WTC11 (cell line): ENCODE data around the gene DMXL2. TPM values are rescaled to one million over a fixed set of nuclear protein-coding genes. Genes with fewer than 3 reads are reported as not detected.

ENCODE experiments used
- ATAC-seq: fragments of 200-7000 bp; cut with Tn5 transposase; 2 replicates; pipeline ENCODE4 v1.10.0; 2021; ENCODE audit warnings: mild to moderate bottlenecking, moderate library complexity
- CTCF ChIA-PET: fragments of 300-600 bp; sonication (Branson Sonifier 250); formaldehyde crosslinking; loops from one replicate; lab custom pipeline; 2021; ENCODE audit warnings: antibody characterized with exemption; lab: Charles Lee
- POLR2A ChIA-PET: fragments of 350-600 bp; sonication (Branson Sonifier 250); formaldehyde crosslinking; loops from one replicate; lab custom pipeline; 2021; ENCODE audit warnings: antibody characterized with exemption; lab: Charles Lee
- DNase-seq: peaks from one replicate; pipeline ENCODE4 v3.0.0; 2021; ENCODE audit warnings: low spot score
- H3K27ac Mint-ChIP-seq: 2 replicates; pipeline ENCODE4 v1.8.0; 2021; ENCODE audit warnings: mixed read lengths
- H3K27me3 Mint-ChIP-seq: 2 replicates; pipeline ENCODE4 v1.8.0; 2021; ENCODE audit warnings: low read depth, mild to moderate bottlenecking, moderate library complexity, mixed read lengths
- H3K36me3 Mint-ChIP-seq: 2 replicates; pipeline ENCODE4 v1.8.0; 2021; ENCODE audit warnings: mixed read lengths
- H3K4me1 Mint-ChIP-seq: 2 replicates; pipeline ENCODE4 v1.8.0; 2022; ENCODE audit warnings: mixed read lengths
- H3K4me3 Mint-ChIP-seq: 2 replicates; pipeline ENCODE4 v1.8.0; 2021; ENCODE audit warnings: mild to moderate bottlenecking, moderate library complexity, mixed read lengths
- H3K9me3 Mint-ChIP-seq: 2 replicates; pipeline ENCODE4 v1.8.0; 2021; ENCODE audit warnings: mixed read lengths
- CBFB ChIP-seq: sonication (generic); formaldehyde crosslinking; IDR thresholded peaks from 2 replicates; pipeline ENCODE4 v1.8.1; 2022; ENCODE audit warnings: mild to moderate bottlenecking, low read depth, missing genetic modification reagents
- CREM ChIP-seq: sonication (generic); formaldehyde crosslinking; IDR thresholded peaks from 2 replicates; pipeline ENCODE4 v1.8.1; 2022; ENCODE audit warnings: mild to moderate bottlenecking, missing genetic modification reagents, moderate library complexity
- ELF4 ChIP-seq: sonication (generic); formaldehyde crosslinking; IDR thresholded peaks from 2 replicates; pipeline ENCODE4 v1.8.1; 2022; ENCODE audit warnings: low read depth, mild to moderate bottlenecking, moderate library complexity, missing genetic modification reagents
- ERG ChIP-seq: fragments of 250-450 bp; sonication (Bioruptor Pico); IDR thresholded peaks from 2 replicates; pipeline ENCODE4 v1.8.0; 2021; ENCODE audit warnings: mild to moderate bottlenecking
- ETV6 ChIP-seq: sonication (generic); formaldehyde crosslinking; IDR thresholded peaks from 2 replicates; pipeline ENCODE4 v1.8.1; 2022; ENCODE audit warnings: mild to moderate bottlenecking, missing genetic modification reagents
- FOXP1 ChIP-seq: sonication (generic); formaldehyde crosslinking; IDR thresholded peaks from 2 replicates; pipeline ENCODE4 v1.8.0; 2022; ENCODE audit warnings: missing genetic modification reagents, mild to moderate bottlenecking, moderate library complexity, borderline replicate concordance
- GRHL2 ChIP-seq: fragments of 250-450 bp; sonication (Bioruptor Pico); IDR thresholded peaks from 2 replicates; pipeline ENCODE4 v1.8.0; 2022; ENCODE audit warnings: mild to moderate bottlenecking, moderate library complexity; ENCODE audit not compliant: insufficient replicate concordance, severe bottlenecking
- GTF2I ChIP-seq: fragments of 250-450 bp; sonication (Bioruptor Pico); conservative IDR thresholded peaks from 2 replicates; pipeline ENCODE4 v1.4.0; 2021; ENCODE audit warnings: mild to moderate bottlenecking
- IRF2 ChIP-seq: sonication (generic); formaldehyde crosslinking; IDR thresholded peaks from 2 replicates; pipeline ENCODE4 v1.8.0; 2022; ENCODE audit warnings: low read depth, missing genetic modification reagents, borderline replicate concordance
- KAT7 ChIP-seq: sonication (generic); formaldehyde crosslinking; IDR thresholded peaks from 2 replicates; pipeline ENCODE4 v1.8.1; 2023; ENCODE audit warnings: missing genetic modification reagents, mild to moderate bottlenecking, borderline replicate concordance
- MAX ChIP-seq: sonication (generic); formaldehyde crosslinking; IDR thresholded peaks from 2 replicates; pipeline ENCODE4 v1.8.0; 2022; ENCODE audit warnings: mild to moderate bottlenecking, missing genetic modification reagents
- MXD4 ChIP-seq: fragments of 250-450 bp; sonication (Bioruptor Pico); IDR thresholded peaks from 2 replicates; pipeline ENCODE4 v1.8.0; 2021; ENCODE audit warnings: mild to moderate bottlenecking, moderate library complexity, borderline replicate concordance
- OVOL2 ChIP-seq: fragments of 250-450 bp; sonication (Bioruptor Pico); IDR thresholded peaks from 2 replicates; pipeline ENCODE4 v1.9.0; 2021; ENCODE audit warnings: mild to moderate bottlenecking, borderline replicate concordance
- PREB ChIP-seq: sonication (generic); formaldehyde crosslinking; IDR thresholded peaks from 2 replicates; pipeline ENCODE4 v1.8.1; 2022; ENCODE audit warnings: mild to moderate bottlenecking, missing genetic modification reagents, moderate library complexity, borderline replicate concordance
- SMAD3 ChIP-seq: sonication (generic); formaldehyde crosslinking; IDR thresholded peaks from 2 replicates; pipeline ENCODE4 v1.8.0; 2022; ENCODE audit warnings: missing genetic modification reagents, mild to moderate bottlenecking, borderline replicate concordance
- TCF7 ChIP-seq: sonication (generic); formaldehyde crosslinking; IDR thresholded peaks from 2 replicates; pipeline ENCODE4 v1.8.0; 2022; ENCODE audit warnings: mild to moderate bottlenecking, low read depth, missing genetic modification reagents, moderate library complexity
- TEAD1 ChIP-seq: sonication (generic); formaldehyde crosslinking; IDR thresholded peaks from 2 replicates; pipeline ENCODE4 v1.8.0; 2022; ENCODE audit warnings: mild to moderate bottlenecking, missing genetic modification reagents
- TP53 ChIP-seq: sonication (generic); formaldehyde crosslinking; IDR thresholded peaks from 2 replicates; pipeline ENCODE4 v1.8.1; 2023; ENCODE audit warnings: mild to moderate bottlenecking, missing genetic modification reagents
- USF2 ChIP-seq: sonication (generic); formaldehyde crosslinking; IDR thresholded peaks from 2 replicates; pipeline ENCODE4 v1.8.1; 2023; ENCODE audit warnings: mild to moderate bottlenecking, missing genetic modification reagents, moderate library complexity
- ZNF138 ChIP-seq: sonication (generic); formaldehyde crosslinking; conservative IDR thresholded peaks from 2 replicates; pipeline ENCODE4 v1.8.1; 2022; ENCODE audit warnings: mild to moderate bottlenecking, moderate library complexity, missing genetic modification reagents
- ZNF219 ChIP-seq: sonication (generic); formaldehyde crosslinking; IDR thresholded peaks from 2 replicates; pipeline ENCODE4 v1.8.0; 2023; ENCODE audit warnings: missing genetic modification reagents, mild to moderate bottlenecking, borderline replicate concordance
- ZNF232 ChIP-seq: sonication (generic); formaldehyde crosslinking; IDR thresholded peaks from 2 replicates; pipeline ENCODE4 v1.8.0; 2022; ENCODE audit warnings: mild to moderate bottlenecking, missing genetic modification reagents
- ZNF317 ChIP-seq: sonication (generic); formaldehyde crosslinking; IDR thresholded peaks from 2 replicates; pipeline ENCODE4 v1.8.1; 2023; ENCODE audit warnings: low read depth, mild to moderate bottlenecking, moderate library complexity, missing genetic modification reagents, borderline replicate concordance
- ZNF396 ChIP-seq: fragments of 250-450 bp; sonication (Bioruptor Pico); IDR thresholded peaks from 2 replicates; pipeline ENCODE4 v1.8.0; 2021; ENCODE audit warnings: mild to moderate bottlenecking, moderate library complexity, borderline replicate concordance
- ZSCAN18 ChIP-seq: fragments of 250-450 bp; sonication (Bioruptor Pico); IDR thresholded peaks from 2 replicates; pipeline ENCODE4 v2.1.2; 2022; ENCODE audit warnings: mild to moderate bottlenecking, moderate library complexity
- total RNA-seq: library from RNA; stranded (reverse); gene quantifications from 3 replicates; pipeline ENCODE4 v1.2.3, GENCODE V29; 2021

Gene DMXL2
- total RNA-seq, 1 experiment from 2014 or later, result 10.4 TPM

GRCh38 chr15:51588966-51589365, 33.6 kb downstream of the DMXL2 start (continued):
- TF ChIP-seq IRF2 (CRISPR knock-in tag) (no peak), ZNF219 (CRISPR knock-in tag) (no peak)
- TF ChIP-seq, all 79 proteins: peak for 0

- no peak for DNase-seq
- H3K27me3 Mint-ChIP-seq, result peaks cover 13% of the 10 kb centered on the region; the same call in 1 of the 2 replicates
- no peak overlapping the region for H3K27ac Mint-ChIP-seq
- ChIA-PET POLR2A (no interaction called here), CTCF (no interaction called here)
- ATAC-seq, result no peak
- H3K4me1 Mint-ChIP-seq, result no peaks in the 10 kb centered on the region
- no peak for TF ChIP-seq OVOL2 (CRISPR knock-in tag)
- TF ChIP-seq USF2 (CRISPR knock-in tag), result no peak
- no peak for TF ChIP-seq ZNF317 (CRISPR knock-in tag)
- no peak for TF ChIP-seq MAX (CRISPR knock-in tag)
- no peak for TF ChIP-seq KAT7 (CRISPR knock-in tag)
- no peak for TF ChIP-seq CREM (CRISPR knock-in tag)
- TF ChIP-seq TP53 (CRISPR knock-in tag), result no peak
- TF ChIP-seq TEAD1 (CRISPR knock-in tag), result no peak
- TF ChIP-seq ZNF396, result no peak
- TF ChIP-seq CBFB, result no peak
- TF ChIP-seq PREB (CRISPR knock-in tag), result no peak
- TF ChIP-seq SMAD3 (CRISPR knock-in tag), result no peak
- no peak for TF ChIP-seq ERG (CRISPR knock-in tag)
- no peak for TF ChIP-seq ELF4 (CRISPR knock-in tag)
- TF ChIP-seq GTF2I (CRISPR knock-in tag), result no peak
- no peak for TF ChIP-seq MXD4 (CRISPR knock-in tag)
- no peak for TF ChIP-seq ZNF232 (CRISPR knock-in tag)
- no peak overlapping the region for H3K4me3 Mint-ChIP-seq
- H3K36me3 Mint-ChIP-seq, result peaks cover 18% of the 10 kb centered on the region
- H3K9me3 Mint-ChIP-seq, result peaks cover 39% of the 10 kb centered on the region
Observed at GRCh38 chr15:51585986-51586385, 36.6 kb downstream of the DMXL2 start.

- ATAC-seq, result no peak
- no peak for DNase-seq
- Mint-ChIP-seq H3K36me3 (no peaks in the 10 kb centered on the region), H3K27ac (no peak overlapping the region), H3K27me3 (no peaks in the 10 kb centered on the region), H3K4me3 (no peak overlapping the region), H3K9me3 (peaks cover 12% of the 10 kb centered on the region; the same call in 1 of the 2 replicates), H3K4me1 (no peaks in the 10 kb centered on the region)
- TF ChIP-seq IRF2 (CRISPR knock-in tag), result no peak
- no peak for TF ChIP-seq ZNF232 (CRISPR knock-in tag)
- no peak for TF ChIP-seq FOXP1 (CRISPR knock-in tag)
- no peak for TF ChIP-seq ZSCAN18
- no peak for TF ChIP-seq ETV6
- no peak for TF ChIP-seq TCF7
- TF ChIP-seq GRHL2, result no peak
- TF ChIP-seq ZNF138 (CRISPR knock-in tag), result no peak
- ChIA-PET CTCF (no interaction called here), POLR2A (no interaction called here)
Observed at GRCh38 chr15:51580982-51581381, 41.6 kb downstream of the DMXL2 start.
